ENCODE data around the gene KRTAP5-7.
"Not testable (repeated sequence)": the region's sequence is repeated elsewhere in the genome, so short reads cannot be mapped to it uniquely, and the experiment has no call there.

Gene KRTAP5-7

DNA sequence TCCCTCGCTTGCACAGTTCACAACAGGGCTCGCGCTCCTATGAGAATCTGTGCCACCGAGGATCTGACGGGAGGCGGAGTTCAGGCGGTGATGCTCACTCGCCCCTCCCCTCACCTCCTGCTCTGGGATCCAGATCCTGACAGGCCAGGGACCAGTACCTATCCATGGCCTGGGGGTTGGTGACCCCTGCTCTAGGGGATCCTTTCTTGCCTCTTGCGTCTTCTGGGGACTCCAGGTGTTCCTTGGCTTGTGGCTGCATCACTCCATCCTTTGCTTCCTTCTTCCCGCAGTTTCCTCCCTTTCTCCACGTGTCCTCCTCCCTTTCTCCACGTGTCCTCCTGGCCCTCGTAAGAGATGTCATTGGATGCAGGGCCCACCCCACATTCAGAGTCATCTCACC, 30.6 kb upstream of the KRTAP5-7 start:
- DNase-seq, result no peak

DNA sequence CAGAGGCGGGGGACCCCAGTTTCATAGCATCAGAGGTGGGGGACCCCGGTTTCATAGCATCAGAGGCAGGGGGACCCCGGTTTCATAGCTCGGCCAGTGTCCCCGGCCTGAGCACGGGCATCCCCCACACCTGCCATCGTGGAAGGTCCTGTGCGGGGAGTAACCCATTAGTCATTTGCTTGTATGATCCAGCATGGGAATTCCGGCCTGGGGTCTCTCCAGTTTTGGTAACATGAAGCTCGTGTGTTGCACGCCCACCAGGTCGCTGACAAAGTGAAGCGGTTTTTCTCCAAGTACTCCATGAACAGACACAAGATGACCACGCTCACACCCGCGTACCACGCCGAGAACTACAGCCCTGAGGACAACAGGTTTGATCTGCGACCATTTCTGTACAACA, 29.0 kb upstream of the KRTAP5-7 start:
- DNase-seq, result no peak

DNA sequence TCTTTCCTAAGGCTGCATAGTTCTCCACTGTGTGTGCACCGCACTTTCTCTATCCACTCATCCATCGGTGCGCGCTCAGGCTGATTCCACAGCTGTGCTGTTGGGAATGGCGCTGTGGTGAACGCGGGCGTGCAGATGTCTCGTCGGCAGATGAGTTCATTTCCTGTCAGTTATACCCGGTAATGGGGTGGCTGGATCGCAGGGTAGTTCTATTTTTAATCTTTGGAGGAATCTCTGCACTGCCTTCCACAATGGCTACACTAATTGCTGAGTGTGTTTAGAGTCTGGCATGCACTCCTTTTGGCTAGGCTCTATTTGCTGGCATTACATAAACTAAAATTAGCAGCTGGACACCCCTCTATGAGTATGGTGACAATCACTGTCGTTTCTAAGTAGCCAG, 27.9 kb upstream of the KRTAP5-7 start:
- DNase-seq, result no peak

DNA sequence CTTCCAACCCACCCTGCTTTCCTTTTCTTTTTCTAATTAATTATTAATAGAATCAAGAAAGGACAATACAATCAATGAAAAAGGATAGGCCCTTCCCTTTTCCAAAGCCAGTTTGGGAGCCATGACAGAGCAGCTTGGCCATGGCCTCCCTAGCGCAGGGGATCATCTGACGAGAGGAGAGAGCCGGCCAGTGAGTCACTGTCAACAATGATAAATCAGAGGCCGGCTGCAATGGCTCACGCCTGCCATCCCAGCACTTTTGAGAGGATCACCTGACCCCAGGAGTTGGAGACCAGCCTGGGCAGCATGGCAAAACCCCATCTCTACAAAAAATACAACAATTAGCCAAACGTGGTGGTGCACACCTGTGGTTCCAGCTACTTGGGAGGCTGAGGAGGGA, 27.5 kb upstream of the KRTAP5-7 start:
- DNase-seq, result no peak

DNA sequence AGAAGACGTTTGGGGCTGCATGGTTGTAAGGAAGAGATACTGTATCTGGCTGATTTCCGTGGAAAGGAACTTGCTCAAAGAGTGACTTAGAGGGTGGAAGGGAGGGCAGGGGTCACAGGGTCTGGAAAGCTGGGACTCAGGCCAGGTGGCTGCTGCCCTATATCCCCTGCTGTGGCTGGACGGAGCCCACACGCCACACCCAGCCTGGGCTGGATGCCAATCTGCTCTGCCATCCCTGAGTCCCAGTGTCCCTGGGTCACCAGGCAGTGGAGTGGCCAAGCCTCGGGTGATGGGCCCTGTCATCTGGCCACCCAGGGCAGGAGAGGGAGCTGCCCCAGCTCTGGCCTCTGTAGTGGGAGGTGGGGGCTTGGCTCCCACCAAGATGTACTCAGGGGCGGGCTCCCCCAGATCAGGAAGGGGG, 26.5 kb upstream of the KRTAP5-7 start:
- no peak for DNase-seq

DNA sequence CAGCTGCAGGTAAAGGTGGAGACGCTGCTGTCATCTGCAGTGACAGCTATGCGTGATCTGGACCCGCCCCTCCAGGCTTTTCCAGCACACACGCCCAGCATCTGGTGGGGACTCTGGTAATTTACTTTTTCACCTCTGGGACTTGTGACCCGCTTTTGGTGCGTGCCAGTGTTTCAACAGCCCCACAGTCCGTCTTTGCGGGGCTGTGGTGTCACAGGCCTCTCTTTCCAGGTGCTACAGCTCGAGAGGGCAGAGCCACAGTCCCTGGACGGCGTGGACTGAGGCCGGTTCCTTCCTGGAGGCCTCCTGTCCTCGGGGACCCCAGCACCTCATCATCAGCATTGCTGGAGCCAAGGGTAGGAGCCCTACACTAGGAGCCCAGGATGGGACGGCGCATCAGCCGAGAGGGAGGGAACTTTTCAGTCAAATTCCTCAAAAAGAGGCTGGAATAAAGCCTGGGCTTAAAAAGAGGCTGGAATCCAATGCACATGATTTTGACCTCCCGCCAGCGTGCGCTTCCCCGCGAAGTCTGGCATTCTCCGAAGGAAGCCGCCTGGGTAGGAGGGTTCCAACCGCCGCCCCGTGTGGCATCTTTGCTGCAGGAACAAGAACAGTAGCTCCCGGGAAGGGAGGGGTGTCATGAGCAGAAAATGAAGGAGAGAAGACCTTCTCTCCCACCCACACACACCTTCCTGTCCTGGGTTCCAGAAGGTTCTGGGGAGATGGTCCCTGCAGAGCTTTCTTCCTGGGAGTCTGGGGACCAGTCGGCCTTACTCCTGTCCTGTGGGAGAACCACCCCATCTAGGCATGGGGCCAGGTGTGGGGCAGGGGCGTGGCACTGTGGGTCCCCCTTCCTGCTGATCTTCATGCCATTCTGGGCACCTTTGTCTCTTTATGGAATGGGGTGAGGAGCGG, 25.7 kb upstream of the KRTAP5-7 start:
- DNase-seq, result no peak

DNA sequence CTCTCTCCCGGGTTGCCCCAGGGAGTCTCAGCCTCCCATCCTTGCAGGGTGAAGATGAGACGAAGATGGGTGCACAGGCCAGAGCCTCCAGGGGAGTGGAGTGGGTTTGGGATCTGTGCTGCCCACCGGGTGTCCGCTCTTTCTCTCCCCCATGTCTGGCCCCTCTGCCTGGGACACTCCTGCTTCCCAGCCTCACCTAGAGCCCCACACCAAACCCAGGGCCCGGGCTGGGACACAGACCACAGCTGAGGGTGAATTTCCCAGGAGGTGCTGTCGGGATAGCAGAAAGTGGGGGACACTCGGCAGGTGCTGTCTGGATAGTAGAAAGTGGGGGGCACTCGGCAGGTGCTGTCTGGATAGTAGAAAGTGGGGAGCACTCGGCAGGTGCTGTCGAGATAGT, 25.0 kb upstream of the KRTAP5-7 start:
- no peak for DNase-seq

DNA sequence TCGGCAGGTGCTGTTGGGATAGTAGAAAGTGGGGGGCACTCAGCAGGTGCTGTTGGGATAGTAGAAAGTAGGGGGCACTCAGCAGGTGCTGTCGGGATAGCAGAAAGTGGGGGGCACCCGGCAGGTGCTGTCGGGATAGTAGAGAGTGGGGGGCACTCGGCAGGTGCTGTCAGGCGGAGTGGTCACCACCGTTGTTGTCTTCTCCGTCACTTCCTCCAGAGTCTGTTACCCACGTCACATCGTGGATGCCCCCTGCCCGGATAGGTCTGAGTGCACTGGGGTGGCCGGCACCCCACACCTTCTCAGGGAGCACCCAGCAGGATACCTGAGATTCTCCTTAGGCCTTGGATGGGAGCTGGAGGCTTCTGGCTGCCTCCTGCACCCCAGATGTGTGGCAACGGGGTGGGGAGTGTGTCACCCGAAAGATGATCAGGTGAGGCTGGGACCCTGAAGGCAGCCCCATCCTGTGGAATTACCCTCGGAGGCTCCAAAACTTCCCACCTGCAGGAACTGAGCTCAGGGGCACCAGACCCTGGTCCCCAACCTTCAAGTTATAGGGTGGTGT, 24.1 kb upstream of the KRTAP5-7 start:
- DNase-seq, result no peak

DNA sequence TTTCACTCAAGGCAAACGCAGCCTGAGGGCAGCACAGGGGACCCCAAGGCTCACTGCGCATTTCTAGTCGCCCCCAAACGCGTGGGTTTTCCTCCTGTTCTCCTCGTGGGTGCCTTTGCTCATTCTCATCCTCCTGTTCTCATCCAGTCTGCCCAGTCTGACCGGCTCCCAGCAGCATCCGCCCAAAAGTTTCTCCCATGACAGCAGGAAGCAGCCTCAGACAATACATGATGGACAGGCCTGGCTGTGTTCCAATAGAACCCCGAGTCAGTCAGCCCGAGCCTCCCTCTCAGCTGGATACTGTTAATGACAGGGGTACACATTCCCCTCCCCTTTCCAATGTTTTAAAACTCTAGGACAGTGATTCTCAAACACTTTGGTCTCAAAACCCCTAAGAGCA, 22.5 kb upstream of the KRTAP5-7 start:
- DNase-seq, result no peak

DNA sequence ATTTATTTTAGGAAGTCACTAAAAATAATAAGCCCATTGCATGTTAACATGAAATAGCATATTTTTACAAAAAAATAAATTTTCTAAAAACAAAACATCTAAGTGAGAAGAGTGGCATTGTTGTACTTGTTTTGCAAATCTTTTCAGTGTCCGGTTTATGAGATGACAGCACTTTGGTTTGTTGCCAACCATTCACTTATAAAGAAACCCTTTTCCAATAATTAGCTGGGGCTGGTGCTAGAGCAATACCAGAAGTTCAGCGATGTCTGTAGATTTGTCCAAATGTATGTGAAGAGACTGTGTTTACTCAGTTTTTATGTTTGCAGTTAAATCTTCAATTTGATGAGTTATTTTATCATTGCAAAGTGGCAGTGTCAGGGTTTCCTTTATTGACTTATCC, 22.1 kb upstream of the KRTAP5-7 start:
- no peak for DNase-seq

DNA sequence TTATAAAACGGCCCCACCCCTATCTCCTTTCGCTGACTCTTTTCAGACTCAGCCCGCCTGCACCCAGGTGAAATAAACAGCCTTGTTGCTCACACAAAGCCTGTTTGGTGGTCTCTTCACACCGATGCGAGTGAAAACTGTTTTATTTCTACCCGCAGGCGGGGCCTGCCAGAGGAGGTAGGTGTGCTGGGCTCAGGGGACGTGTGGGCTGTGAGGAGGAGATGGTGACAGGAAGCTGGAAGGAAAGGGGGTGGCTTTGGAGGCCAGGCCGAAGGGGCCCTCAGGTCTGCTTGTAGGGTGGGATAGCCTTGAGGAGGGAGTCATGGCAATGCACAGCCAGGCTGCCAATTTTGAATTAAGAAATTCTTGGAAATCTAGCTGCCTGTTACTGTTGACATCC, 21.3 kb upstream of the KRTAP5-7 start:
- no peak for DNase-seq

DNA sequence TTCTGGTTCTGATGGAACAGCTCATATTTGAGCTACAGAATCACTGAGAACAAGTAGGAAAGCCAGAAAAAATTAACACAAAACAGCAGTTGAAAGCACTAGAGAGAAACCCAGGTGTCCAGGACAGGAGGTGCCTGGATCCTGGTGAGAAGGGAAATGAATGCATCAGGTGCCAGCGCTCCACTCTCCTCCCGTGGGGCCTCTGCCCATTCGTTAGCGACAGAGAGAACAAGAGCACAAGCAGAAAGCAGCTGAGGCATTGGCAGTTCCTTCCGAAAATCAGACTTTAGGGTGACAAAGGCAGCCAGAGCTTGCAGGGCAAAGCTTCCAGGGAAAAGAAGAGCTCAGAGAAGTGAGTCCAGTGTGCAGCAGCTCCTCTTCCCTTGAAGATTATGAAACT, 20.0 kb upstream of the KRTAP5-7 start:
- DNase-seq, result no peak

DNA sequence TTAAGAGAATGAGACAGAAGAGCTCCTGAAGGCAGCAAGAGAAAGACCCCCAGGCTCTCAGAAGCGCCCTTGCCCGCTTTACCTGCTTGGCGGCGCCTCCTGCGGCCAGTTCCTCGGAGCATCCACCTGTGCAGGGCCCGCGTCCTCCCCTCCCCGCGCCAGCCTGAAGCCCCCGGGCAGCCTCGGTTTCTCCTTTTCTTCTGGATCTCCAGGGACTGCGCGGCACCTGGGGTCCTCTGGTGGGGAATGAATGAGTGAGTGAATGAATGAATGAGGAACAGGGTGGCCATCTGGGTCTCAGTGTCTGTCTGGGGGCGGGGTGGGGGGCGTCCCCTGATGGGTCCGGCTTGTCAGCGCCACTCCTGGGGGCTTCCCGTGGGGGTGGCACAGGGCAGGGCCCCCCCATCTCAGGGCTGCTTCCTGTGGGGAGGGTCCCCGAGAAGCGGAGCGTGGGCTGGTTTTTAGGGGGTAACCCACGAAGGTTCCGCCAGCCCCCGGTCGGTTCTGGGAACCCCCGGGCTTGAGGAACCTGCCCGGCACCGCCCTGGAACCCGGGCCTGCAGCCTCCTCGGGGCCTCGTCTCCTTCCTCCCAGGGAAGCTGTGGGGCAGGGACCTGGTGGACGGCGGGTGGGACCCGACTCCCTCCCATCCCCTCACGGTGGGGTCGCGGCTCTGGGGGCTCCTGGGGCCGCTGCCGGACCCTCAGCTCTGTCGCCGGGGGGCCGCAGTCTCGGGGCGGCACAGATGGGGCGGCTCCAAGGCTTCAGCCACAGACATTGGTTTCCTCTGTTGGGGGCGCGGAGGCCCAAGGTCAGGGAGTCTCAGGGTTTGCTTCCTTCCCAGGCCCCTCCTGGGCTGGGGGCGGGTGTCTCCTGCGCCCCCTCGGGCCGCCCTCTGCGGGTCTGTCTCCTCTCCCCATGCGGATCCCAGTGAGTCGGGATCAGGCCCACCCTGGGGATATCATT, 8.3 kb upstream of the KRTAP5-7 start:
- DNase-seq, result no peak

DNA sequence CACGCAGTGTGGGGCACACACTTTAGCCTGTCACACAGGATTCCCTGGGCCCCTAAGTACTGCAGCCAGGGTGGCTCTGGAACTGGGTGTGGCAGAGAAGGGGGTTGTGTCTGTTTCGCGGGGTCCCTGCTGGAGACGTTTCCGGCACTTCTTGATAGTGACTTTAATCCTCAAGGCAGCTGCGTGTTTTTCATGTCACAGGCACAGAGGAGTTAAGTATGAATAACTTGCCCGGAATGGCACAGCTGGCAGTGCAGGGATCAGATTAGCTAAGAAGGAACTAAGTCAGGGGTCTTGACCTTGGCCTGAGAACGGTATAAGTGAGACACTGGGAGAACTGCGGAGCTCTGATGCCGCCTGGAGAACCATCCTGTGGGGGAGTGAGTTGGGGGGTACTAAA, 7.5 kb upstream of the KRTAP5-7 start:
- DNase-seq, result no peak

DNA sequence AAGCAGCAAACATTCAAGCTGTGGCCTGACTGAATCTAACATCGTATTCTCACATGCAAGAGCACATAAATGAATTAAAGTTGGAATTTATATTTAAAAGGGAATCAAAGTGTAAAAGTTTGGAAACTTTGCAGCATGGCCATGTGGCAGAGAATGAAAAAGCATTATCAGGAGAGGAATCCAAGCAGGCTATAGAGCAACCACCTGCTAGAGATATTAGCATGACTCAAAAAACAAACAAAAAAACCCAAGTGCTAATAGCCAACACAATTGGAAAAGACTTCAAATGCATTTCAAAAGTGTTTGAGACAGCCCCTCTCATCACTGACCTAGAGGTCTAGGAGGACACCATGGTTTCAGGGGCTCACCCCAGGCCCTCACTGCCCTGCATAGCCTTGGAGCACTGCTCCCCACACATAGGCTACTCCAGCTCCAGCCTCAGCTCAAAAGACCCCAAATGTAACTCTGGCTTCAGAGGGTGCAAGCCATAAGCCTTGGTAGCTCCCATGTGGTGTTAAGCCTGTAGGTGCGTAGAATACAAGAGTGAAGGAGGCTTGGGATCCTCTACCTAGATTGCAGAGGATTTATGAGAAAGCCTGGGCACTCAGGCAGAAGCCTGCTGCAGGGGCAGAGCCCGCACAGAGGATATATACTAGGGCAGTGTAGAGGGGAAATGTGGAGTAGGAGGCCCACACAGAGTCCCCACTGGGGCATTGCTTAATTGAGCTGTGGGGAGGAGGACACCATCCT, 1.7 kb upstream of the KRTAP5-7 start:
- no peak for DNase-seq

DNA sequence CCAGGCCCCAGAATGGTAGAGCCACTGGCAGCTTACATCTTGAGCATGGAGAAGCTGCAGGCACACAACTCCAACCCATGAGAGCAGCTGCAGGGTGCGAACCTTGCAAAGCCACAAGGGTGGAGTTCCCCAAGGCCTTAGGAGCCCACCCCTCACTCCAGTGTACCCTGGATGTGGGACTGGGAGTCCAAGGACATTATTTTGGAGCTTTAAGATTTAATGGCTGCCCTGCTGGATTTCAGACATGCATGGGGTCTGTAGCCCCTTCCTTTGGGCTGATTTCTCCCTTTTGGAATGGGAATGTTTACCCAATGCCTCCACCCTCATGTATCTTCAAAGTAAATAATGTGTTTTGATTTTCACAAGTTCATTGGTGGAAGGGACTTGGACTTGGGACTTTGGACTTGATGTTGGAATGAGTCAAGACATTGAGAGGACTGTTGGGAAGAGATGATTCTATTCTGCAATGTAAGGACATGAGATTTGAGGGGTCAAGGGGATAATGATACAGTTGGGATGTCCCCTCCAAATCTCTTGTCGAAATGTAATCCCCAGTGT, 1.1 kb upstream of the KRTAP5-7 start:
- no peak for DNase-seq

DNA sequence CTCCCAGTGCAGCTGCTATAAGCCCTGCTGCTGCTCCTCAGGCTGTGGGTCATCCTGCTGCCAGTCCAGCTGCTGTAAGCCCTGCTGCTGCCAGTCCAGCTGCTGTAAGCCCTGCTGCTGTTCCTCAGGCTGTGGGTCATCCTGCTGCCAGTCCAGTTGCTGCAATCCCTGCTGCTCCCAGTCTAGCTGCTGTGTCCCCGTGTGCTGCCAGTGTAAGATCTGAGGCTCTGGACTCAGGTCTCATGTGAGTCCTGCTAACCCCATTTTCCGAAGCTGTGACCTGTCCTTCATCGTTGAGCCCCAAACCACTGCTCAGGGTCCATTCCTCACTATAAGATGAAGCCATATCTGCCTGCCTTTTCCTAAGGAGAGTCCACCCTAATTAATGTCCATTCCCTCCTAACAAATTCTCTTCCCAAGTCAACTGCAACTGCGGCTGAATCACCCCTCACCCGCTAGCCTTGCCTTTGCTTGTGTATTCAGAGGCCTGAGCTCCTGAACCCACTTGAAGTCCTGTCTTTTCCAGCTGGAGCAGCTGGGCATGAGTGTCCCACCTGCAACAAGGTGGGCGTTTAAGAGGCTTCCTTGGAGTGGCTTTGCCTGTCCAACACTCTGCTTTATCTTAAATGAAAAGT, 626 bp downstream of the KRTAP5-7 start:
- no peak for DNase-seq

DNA sequence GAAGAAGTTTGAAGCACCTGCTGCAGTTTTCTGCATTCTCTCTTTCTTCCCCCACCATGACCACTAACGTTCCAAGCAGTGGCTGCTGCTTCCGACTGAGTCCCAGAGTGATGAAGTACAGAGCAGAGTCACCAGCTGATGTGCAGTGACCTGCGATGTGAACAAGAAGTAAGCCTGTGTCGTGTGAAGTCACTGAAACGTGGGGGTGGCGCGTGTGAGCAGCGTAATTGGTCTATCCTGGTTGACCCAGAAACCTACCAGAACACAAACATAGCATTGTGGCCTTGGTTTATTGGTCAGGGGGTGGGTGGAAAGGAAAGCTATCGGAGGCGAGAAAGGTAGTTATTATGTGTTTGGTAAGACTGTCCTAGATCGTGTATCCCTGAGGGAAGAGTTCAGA, 3.5 kb downstream of the KRTAP5-7 start:
- no peak for DNase-seq

DNA sequence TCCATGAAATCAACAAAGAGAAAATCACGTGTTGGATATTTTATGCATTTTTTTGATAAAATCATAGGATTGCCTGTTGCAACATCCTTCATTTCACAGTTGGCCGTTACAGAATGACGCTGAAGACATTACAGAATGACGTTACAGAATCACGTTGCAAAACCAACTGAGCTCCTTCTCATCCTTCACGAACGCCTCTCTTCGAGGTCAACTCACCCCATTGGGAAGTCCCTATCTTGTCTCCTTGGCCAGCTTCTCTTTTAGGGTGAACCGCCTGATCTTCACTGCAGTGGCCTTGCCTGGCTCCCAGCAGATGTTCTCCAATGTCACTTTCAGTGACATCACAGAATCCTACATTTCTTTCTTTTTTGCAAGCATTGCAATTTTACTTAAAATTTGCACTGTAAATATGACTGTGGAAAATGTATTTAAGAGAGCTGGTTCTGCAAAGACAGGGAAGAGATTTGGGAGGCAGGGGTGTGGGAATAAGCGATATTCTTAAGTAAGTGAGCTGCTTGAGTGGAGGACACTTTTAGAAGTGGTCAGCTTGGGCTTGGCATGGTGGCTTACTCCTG, 5.1 kb downstream of the KRTAP5-7 start:
- no peak for DNase-seq

DNA sequence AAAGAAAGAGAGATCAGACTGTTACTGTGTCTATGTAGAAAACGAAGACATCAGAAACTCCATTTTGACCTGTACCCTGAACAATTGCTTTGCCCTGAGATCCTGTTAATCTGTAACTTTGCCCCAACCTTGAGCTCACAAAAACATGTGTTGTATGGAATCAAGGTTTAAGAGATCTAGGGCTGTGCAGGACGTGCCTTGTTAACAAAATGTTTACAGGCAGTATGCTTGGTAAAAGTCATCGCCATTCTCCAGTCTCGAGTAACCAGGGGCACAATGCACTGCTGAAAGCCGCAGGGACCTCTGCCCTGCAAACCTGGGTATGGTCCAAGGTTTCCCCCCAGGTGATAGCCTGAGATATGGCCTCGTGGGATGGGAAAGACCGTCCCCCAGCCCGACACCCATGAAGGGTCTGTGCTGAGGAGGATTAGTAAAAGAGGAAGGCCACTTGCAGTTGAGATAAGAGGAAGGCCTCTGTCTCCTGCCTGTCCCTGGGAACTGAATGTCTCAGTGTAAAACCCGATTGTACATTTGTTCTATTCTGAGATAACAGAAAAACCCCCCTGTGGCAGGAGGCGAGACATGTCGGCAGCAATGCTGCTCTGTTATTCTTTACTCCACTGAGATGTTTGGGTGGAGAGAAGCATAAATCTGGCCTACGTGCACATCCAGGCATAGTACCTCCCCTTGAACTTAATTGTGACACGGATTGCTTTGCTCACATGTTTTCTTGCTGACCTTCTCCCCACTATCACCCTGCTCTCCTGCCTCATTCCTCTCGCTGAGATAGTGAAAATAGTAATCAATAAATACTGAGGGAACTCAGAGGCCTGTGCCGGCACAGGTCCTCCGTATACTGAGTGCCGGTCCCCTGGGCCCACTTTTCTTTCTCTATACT, 7.9 kb downstream of the KRTAP5-7 start:
- DNase-seq, result not testable (repeated sequence)
